NCI-H82 treated with DMSO at 0.1 percent for 48 hours (cell line): ENCODE data around the gene ZAR1L.

Source experiments
- DNase-seq: peaks from one replicate; lab custom pipeline; 2025; ENCODE audit not compliant: unreplicated experiment; lab: John Stamatoyannopoulos, UW

Gene ZAR1L

GRCh38 chr13:32257649-32258048 is 57.5 kb downstream of the ZAR1L start:
- no peak for DNase-seq

GRCh38 chr13:32256243-32256642 is 58.9 kb downstream of the ZAR1L start:
- DNase-seq, result no peak

GRCh38 chr13:32255724-32256109 is 59.4 kb downstream of the ZAR1L start:
- DNase-seq, result no peak

DNA sequence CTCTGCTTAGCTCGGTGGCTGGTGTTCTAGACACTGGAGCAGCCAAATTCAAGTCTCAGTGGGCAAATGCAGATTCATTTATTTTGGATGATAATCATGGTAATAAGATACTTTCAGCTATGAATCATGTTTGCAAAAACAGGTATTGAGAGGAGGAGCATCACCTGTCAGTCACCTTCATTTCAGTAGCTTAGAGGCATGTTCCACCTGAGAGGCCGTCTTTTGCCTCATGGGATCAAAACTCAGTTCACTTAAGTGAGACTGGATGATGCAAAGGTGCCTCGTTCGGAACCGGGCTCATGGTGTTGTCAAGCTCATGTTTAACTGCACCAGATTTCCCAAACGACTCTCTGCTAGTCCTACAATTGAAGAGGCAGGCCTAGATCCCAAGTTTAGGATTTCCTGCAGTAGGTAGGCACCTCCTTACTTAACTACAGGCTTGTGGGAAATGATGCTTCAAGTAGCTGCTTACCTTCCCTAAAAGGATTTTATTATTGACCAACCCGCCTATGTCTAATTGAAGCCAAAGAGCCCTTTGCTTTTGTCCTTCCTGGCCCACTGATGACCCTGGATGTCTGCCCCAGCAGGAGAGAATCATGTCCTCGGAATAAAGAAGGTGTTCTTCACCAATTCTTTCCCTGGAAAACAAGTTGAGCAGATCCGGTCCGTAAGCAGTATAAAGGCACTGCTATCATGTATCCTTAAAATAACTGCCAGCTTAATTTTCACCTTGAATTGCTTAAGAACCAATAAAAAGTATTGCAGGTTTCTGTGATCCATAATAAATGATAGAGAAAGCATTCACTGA is 60.0 kb downstream of the ZAR1L start:
- DNase-seq, result no peak

DNA sequence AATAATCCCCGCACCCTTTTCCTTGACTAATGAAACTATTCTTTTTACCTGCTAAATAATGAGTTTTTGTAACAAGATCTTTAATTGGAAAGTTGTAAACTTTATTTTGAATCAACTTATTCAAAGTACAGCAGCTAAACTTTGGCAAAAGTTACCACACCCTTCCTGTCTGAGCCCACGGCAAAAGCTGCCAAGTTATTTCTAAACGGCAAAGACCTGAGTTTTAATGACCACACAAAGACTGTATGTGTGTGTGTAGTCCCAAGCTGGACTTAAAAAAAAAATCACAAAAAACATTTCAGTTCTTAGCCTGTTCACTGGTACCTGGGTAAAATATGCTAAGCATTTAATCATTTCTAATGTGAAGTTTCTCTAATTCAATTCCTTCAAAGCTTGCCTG is 60.7 kb downstream of the ZAR1L start:
- DNase-seq, result no peak

- DNase-seq, result no peak
These were observed 61.2 kb downstream of the ZAR1L start for GRCh38 chr13:32253911-32254399.
